OCI-LY1 (cell line): ENCODE measurements around the gene ZNRD2.

ENCODE experiments used
- EZH2 ChIP-seq: fragments of 200-600 bp; sonication (generic), shearing (Covaris generic); IDR thresholded peaks from 2 replicates; pipeline ENCODE4 v1.8.0; 2017; ENCODE audit warnings: borderline replicate concordance, mixed run types, mild to moderate bottlenecking, antibody characterized with exemption, low read length, moderate library complexity, mixed read lengths
- TF ChIP-seq, protein P1 (sequence below): fragments of 200-600 bp; sonication (generic), shearing (Covaris generic); IDR thresholded peaks from 2 replicates; pipeline ENCODE4 v1.5.1; 2017; ENCODE audit warnings: mild to moderate bottlenecking, antibody characterized with exemption, low read length, moderate library complexity, mixed read lengths

DNA sequence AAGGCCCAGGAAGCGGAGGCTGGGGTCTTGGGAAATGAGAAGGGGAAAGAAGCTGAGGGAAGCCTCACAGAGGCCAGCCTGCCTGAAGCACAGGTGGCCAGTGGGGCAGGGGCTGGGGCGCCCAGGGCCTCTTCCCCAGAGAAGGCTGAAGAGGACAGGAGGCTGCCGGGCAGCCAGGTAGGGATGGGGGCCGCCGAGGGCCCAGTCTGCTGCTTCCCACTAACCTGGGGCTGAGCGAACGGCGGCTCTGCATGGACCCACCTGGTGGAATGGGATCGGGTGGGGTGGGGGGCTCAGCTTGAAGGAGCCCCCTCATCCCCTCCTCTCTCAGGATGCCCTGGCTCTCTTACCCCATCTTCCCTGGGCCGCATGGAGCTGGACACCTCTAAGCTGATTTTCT, 13.3 kb downstream of the ZNRD2 start:
- TF ChIP-seq, protein P1, sequence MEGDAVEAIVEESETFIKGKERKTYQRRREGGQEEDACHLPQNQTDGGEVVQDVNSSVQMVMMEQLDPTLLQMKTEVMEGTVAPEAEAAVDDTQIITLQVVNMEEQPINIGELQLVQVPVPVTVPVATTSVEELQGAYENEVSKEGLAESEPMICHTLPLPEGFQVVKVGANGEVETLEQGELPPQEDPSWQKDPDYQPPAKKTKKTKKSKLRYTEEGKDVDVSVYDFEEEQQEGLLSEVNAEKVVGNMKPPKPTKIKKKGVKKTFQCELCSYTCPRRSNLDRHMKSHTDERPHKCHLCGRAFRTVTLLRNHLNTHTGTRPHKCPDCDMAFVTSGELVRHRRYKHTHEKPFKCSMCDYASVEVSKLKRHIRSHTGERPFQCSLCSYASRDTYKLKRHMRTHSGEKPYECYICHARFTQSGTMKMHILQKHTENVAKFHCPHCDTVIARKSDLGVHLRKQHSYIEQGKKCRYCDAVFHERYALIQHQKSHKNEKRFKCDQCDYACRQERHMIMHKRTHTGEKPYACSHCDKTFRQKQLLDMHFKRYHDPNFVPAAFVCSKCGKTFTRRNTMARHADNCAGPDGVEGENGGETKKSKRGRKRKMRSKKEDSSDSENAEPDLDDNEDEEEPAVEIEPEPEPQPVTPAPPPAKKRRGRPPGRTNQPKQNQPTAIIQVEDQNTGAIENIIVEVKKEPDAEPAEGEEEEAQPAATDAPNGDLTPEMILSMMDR: no peak
- TF ChIP-seq EZH2: no peak
